Mammary epithelial cell (primary cell): ENCODE data around the gene CDK17.

Experiments
- EZH2 ChIP-seq: IDR thresholded peaks from 2 replicates; pipeline ENCODE4 v1.6.1; 2012; ENCODE audit warnings: low read length, inconsistent platforms, borderline replicate concordance
- TF ChIP-seq, protein P1 (sequence below), 2 donors: IDR thresholded peaks in 1 of 2; conservative IDR thresholded peaks in 1 of 2; 2 replicates each; pipeline ENCODE4 v1.5.1; 2011 to 2012; ENCODE audit warnings: inconsistent platforms in 2 of 2, low read length in 2 of 2, mild to moderate bottlenecking in 2 of 2, control low read depth in 1 of 2, low read depth in 1 of 2; ENCODE audit not compliant: insufficient read depth in 1 of 2; ENCODE audit errors: extremely low read depth in 1 of 2

DNA sequence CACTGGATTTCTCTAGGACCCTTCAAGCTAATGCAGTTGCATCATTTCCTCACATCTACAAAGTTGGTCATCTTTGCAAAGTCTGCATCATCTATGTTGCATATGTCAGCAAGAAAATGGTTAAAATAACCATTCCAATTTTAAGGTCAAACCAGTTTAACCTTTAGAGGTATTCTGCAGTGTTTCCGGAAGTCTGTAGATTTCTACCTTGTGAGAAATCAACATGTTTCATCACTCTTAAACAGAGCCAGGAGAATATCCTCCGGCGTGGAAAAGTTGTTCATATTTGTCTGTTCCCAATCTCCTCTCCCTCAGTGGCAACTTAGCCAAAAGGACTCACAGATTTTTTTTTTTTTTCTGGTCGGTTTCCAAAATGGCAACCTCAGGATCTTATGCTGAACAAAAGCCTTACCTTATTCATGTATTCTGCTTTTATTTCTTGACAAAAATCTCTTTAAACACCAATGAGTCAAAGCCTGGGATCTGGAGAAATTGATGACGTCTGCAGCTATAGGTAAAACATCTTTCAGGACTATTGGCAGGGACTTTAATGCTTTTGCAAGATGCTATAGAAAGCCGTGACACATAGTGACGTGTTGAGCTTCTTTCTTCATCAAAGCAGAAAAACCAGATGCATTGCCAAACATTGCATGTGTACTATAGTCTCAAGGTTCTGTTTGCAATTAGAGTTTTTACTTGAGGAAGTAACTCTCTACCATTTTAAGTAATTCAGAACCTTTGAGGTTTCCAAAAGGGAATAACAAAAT is 16.0 kb upstream of the CDK17 start:
- TF ChIP-seq, protein P1, sequence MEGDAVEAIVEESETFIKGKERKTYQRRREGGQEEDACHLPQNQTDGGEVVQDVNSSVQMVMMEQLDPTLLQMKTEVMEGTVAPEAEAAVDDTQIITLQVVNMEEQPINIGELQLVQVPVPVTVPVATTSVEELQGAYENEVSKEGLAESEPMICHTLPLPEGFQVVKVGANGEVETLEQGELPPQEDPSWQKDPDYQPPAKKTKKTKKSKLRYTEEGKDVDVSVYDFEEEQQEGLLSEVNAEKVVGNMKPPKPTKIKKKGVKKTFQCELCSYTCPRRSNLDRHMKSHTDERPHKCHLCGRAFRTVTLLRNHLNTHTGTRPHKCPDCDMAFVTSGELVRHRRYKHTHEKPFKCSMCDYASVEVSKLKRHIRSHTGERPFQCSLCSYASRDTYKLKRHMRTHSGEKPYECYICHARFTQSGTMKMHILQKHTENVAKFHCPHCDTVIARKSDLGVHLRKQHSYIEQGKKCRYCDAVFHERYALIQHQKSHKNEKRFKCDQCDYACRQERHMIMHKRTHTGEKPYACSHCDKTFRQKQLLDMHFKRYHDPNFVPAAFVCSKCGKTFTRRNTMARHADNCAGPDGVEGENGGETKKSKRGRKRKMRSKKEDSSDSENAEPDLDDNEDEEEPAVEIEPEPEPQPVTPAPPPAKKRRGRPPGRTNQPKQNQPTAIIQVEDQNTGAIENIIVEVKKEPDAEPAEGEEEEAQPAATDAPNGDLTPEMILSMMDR (conservative IDR thresholded peaks at IDR 0.05 in 1 of 2, IDR thresholded peaks at IDR 0.05 in 1 of 2; ENCODE audit: extremely low read depth in 1 of 2, insufficient read depth in 1 of 2, low read depth in 1 of 2, low read length in 2 of 2): no peak
- no peak for TF ChIP-seq EZH2
